HepG2 (cell line): Measurements from ENCODE around the gene TMEM131. TPM values are rescaled to one million over a fixed set of nuclear protein-coding genes. Genes with fewer than 3 reads are reported as not detected.

ENCODE experiments used
- ATF3 ChIP-seq: sonication (generic); formaldehyde crosslinking; IDR thresholded peaks from 2 replicates; pipeline ENCODE4 v1.4.0; 2020; ENCODE audit warnings: missing genetic modification reagents
- CHD2 ChIP-seq: IDR thresholded peaks from 2 replicates; pipeline ENCODE4 v1.6.1; 2011; ENCODE audit warnings: low read depth, low read length, improper control_type of control experiment
- CTCF ChIP-seq: sonication (generic); formaldehyde crosslinking; IDR thresholded peaks from 2 replicates; pipeline ENCODE4 v1.5.0; 2020; ENCODE audit warnings: mild to moderate bottlenecking, missing genetic modification reagents, moderate library complexity
- FOSL2 ChIP-seq: sonication (generic); formaldehyde crosslinking; IDR thresholded peaks from 2 replicates; pipeline ENCODE4 v1.4.0; 2020; ENCODE audit warnings: missing genetic modification reagents
- HMG20B ChIP-seq: conservative IDR thresholded peaks from 2 replicates; pipeline ENCODE4 v1.6.1; 2016; ENCODE audit warnings: missing genetic modification reagents, missing compliant biosample characterization
- HOXA5 ChIP-seq: sonication (generic); formaldehyde crosslinking; IDR thresholded peaks from 2 replicates; pipeline ENCODE4 v1.4.0; 2020; ENCODE audit warnings: missing genetic modification reagents
- MAFK ChIP-seq, 2 experiments: IDR thresholded peaks in 1 of 2; conservative IDR thresholded peaks in 1 of 2; 2 replicates each; pipeline ENCODE4 v1.6.1; 2011; ENCODE audit warnings: improper control_type of control experiment in 2 of 2, low read length in 2 of 2
- MZF1 ChIP-seq: sonication (generic); formaldehyde crosslinking; IDR thresholded peaks from 2 replicates; pipeline ENCODE4 v1.8.1; 2023; ENCODE audit warnings: mild to moderate bottlenecking, missing genetic modification reagents, borderline replicate concordance
- NR2C2 ChIP-seq: sonication (generic); formaldehyde crosslinking; IDR thresholded peaks from 2 replicates; pipeline ENCODE4 v1.4.0; 2020; ENCODE audit warnings: missing genetic modification reagents, mild to moderate bottlenecking, moderate library complexity, borderline replicate concordance
- PAWR ChIP-seq: sonication (generic); formaldehyde crosslinking; IDR thresholded peaks from 2 replicates; pipeline ENCODE4 v1.4.0; 2020; ENCODE audit warnings: missing genetic modification reagents, mild to moderate bottlenecking, borderline replicate concordance
- TBP ChIP-seq: sonication (generic); formaldehyde crosslinking; IDR thresholded peaks from 2 replicates; pipeline ENCODE4 v1.5.0; 2020; ENCODE audit warnings: missing genetic modification reagents
- ZNF280D ChIP-seq: sonication (generic); formaldehyde crosslinking; IDR thresholded peaks from 2 replicates; pipeline ENCODE4 v1.5.1; 2020; ENCODE audit warnings: mild to moderate bottlenecking, missing genetic modification reagents
- ZNF317 ChIP-seq: sonication (generic); formaldehyde crosslinking; IDR thresholded peaks from 2 replicates; pipeline ENCODE4 v1.5.0; 2020; ENCODE audit warnings: mild to moderate bottlenecking, missing genetic modification reagents
- ZNF343 ChIP-seq: sonication (generic); formaldehyde crosslinking; IDR thresholded peaks from 2 replicates; pipeline ENCODE4 v1.4.0; 2020; ENCODE audit warnings: mild to moderate bottlenecking, missing genetic modification reagents
- ZNF597 ChIP-seq: sonication (generic); formaldehyde crosslinking; IDR thresholded peaks from 2 replicates; pipeline ENCODE4 v1.5.0; 2020; ENCODE audit warnings: missing genetic modification reagents
- ZNF710 ChIP-seq: sonication (generic); formaldehyde crosslinking; IDR thresholded peaks from 2 replicates; pipeline ENCODE4 v1.5.0; 2020; ENCODE audit warnings: mild to moderate bottlenecking, missing genetic modification reagents, borderline replicate concordance
- ZNF713 ChIP-seq: sonication (generic); formaldehyde crosslinking; IDR thresholded peaks from 2 replicates; pipeline ENCODE4 v1.4.0; 2020; ENCODE audit warnings: mild to moderate bottlenecking, missing genetic modification reagents
- ZXDC ChIP-seq: sonication (generic); formaldehyde crosslinking; IDR thresholded peaks from 2 replicates; pipeline ENCODE4 v1.5.0; 2020; ENCODE audit warnings: mild to moderate bottlenecking, missing genetic modification reagents
- polyA plus RNA-seq, 8 experiments: library from polyadenylated mRNA; depleted of rRNA in 3 of 8; stranded (reverse) in 7 of 8; unstranded in 1 of 8; fragments of >200 nt; fragmentation: Illumina TruSeq in 4 of 8; extraction: Trizol in 4 of 8; gene quantifications; 2 replicates each; pipeline versions ENCODE4 v1.2.1 to v1.2.3, GENCODE V29; 2011 to 2016; ENCODE audit warnings: low read depth in 4 of 8, missing spikeins in 1 of 8, mixed read lengths in 1 of 8; ENCODE audit not compliant: insufficient read depth in 1 of 8
- total RNA-seq, 5 experiments: library from RNA; depleted of rRNA; stranded (reverse); fragments of >200 nt; fragmentation: Illumina TruSeq; extraction: Trizol; gene quantifications; 2 replicates each; pipeline ENCODE4 v1.2.3, GENCODE V29; 2016; ENCODE audit warnings: low read depth in 1 of 5

The TMEM131 gene
- total and polyA plus RNA-seq, 2 of the 13 experiments (the other 11 are each of a cell fraction or from before 2014, with no cell fraction given): 17.9 to 19.5 TPM

- no peak for TF ChIP-seq ZNF710
- TF ChIP-seq HMG20B (CRISPR knock-in tag): no peak
- TF ChIP-seq TBP (CRISPR knock-in tag): no peak
- TF ChIP-seq ZNF317 (CRISPR knock-in tag): 0 out of 2 replicates have a peak, but pooled peaks have one; percentile 12
- peak; percentile 32 for TF ChIP-seq CTCF
- no peak for TF ChIP-seq HOXA5
- TF ChIP-seq ATF3: no peak
- peak; percentile 81 for TF ChIP-seq FOSL2 (CRISPR knock-in tag)
- no peak for TF ChIP-seq ZNF280D (CRISPR knock-in tag)
- TF ChIP-seq MZF1 (CRISPR knock-in tag): no peak
- TF ChIP-seq NR2C2: no peak
- TF ChIP-seq PAWR (CRISPR knock-in tag): no peak
- no peak for TF ChIP-seq CHD2
- peak; percentile 44 to 50; a peak in 3 of 4 replicates for TF ChIP-seq MAFK (conservative IDR thresholded peaks at IDR 0.05 in 1 of 2, IDR thresholded peaks at IDR 0.05 in 1 of 2; ENCODE audit: low read length in 2 of 2)
- no peak for TF ChIP-seq ZNF713 (CRISPR knock-in tag)
- no peak for TF ChIP-seq ZXDC (CRISPR knock-in tag)
- no peak for TF ChIP-seq ZNF597
- no peak for TF ChIP-seq ZNF343 (CRISPR knock-in tag)
These were observed 125.3 kb downstream of the TMEM131 start (continued) for GRCh38 chr2:97870396-97870843.
